H9 (cell line): Measurements from ENCODE around the gene PLA2G4E. TPM values are rescaled to one million over a fixed set of nuclear protein-coding genes. Genes with fewer than 3 reads are reported as not detected.

Experiments
- DNase-seq: peaks from one replicate; pipeline ENCODE4 v3.0.0-alpha.2; 2017
- H2AFZ ChIP-seq: one replicate; pipeline ENCODE4 v1.6.1; 2013; ENCODE audit warnings: mild to moderate bottlenecking, low read length, control low read depth, moderate library complexity
- H2AK5ac ChIP-seq: 2 replicates; pipeline ENCODE4 v1.6.1; 2013; ENCODE audit warnings: low read length, control low read depth, mixed read lengths; ENCODE audit not compliant: insufficient read length
- H2BK120ac ChIP-seq: one replicate; pipeline ENCODE4 v1.6.1; 2013; ENCODE audit warnings: low read depth, mild to moderate bottlenecking, low read length, control low read depth, inconsistent platforms; ENCODE audit not compliant: poor library complexity, severe bottlenecking
- H2BK12ac ChIP-seq: 2 replicates; pipeline ENCODE4 v1.6.1; 2013; ENCODE audit warnings: low read length, control low read depth, mixed read lengths, low read depth; ENCODE audit not compliant: insufficient read length
- H2BK15ac ChIP-seq: 2 replicates; pipeline ENCODE4 v1.6.1; 2013; ENCODE audit warnings: low read depth, low read length, control low read depth
- H2BK20ac ChIP-seq: one replicate; pipeline ENCODE4 v1.6.1; 2013; ENCODE audit warnings: low read depth, mild to moderate bottlenecking, low read length, control low read depth, inconsistent platforms; ENCODE audit not compliant: poor library complexity, severe bottlenecking
- H2BK5ac ChIP-seq: 2 replicates; pipeline ENCODE4 v1.6.1; 2013; ENCODE audit warnings: low read length, control low read depth, mixed read lengths; ENCODE audit not compliant: insufficient read length
- H3K14ac ChIP-seq: 2 replicates; pipeline ENCODE4 v1.6.1; 2013; ENCODE audit warnings: low read length, control low read depth; ENCODE audit not compliant: insufficient read depth
- H3K18ac ChIP-seq: 2 replicates; pipeline ENCODE4 v1.6.1; 2013; ENCODE audit warnings: low read depth, mild to moderate bottlenecking, mixed read lengths, low read length, control low read depth; ENCODE audit not compliant: insufficient read length
- H3K23ac ChIP-seq: 2 replicates; pipeline ENCODE4 v1.6.1; 2013; ENCODE audit warnings: low read length, control low read depth, mixed read lengths, low read depth; ENCODE audit not compliant: insufficient read length
- H3K23me2 ChIP-seq: 2 replicates; pipeline ENCODE4 v1.6.1; 2013; ENCODE audit warnings: low read depth, mild to moderate bottlenecking, mixed read lengths, low read length, control low read depth; ENCODE audit not compliant: insufficient read length, poor library complexity, severe bottlenecking
- H3K27ac ChIP-seq: 2 replicates; pipeline ENCODE4 v1.5.1; 2013; ENCODE audit warnings: low read length, control low read depth, mixed read lengths, low read depth; ENCODE audit not compliant: insufficient read length
- H3K27me3 ChIP-seq: 2 replicates; pipeline ENCODE4 v1.6.1; 2013; ENCODE audit warnings: low read length, control low read depth, inconsistent platforms; ENCODE audit not compliant: insufficient read depth
- H3K4ac ChIP-seq: 2 replicates; pipeline ENCODE4 v1.6.1; 2013; ENCODE audit warnings: low read depth, mild to moderate bottlenecking, control low read depth, inconsistent platforms, low read length, moderate library complexity
- H3K4me1 ChIP-seq: 2 replicates; pipeline ENCODE4 v1.6.1; 2013; ENCODE audit warnings: low read length, control low read depth, inconsistent platforms; ENCODE audit not compliant: insufficient read depth
- H3K4me2 ChIP-seq: 2 replicates; pipeline ENCODE4 v1.6.1; 2013; ENCODE audit warnings: low read length, control low read depth, mixed read lengths; ENCODE audit not compliant: insufficient read length, insufficient read depth
- H3K56ac ChIP-seq: 2 replicates; pipeline ENCODE4 v1.6.1; 2013; ENCODE audit warnings: low read depth, mild to moderate bottlenecking, mixed read lengths, low read length, control low read depth; ENCODE audit not compliant: insufficient read length
- H3K79me1 ChIP-seq: 2 replicates; pipeline ENCODE4 v1.6.1; 2013; ENCODE audit warnings: low read depth, mild to moderate bottlenecking, moderate library complexity, low read length, control low read depth, inconsistent platforms; ENCODE audit not compliant: insufficient read depth, poor library complexity, severe bottlenecking
- H3K79me2 ChIP-seq: 2 replicates; pipeline ENCODE4 v1.6.1; 2013; ENCODE audit warnings: low read length, control low read depth, inconsistent platforms; ENCODE audit not compliant: insufficient read depth
- H3K9ac ChIP-seq: 2 replicates; pipeline ENCODE4 v1.6.1; 2013; ENCODE audit warnings: low read length, control low read depth, mixed read lengths; ENCODE audit not compliant: insufficient read length; ENCODE audit errors: extremely low read depth
- H3K9me3 ChIP-seq: one replicate; pipeline ENCODE4 v1.6.1; 2013; ENCODE audit warnings: low read depth, low read length, inconsistent platforms; ENCODE audit not compliant: control insufficient read depth
- H3T11ph ChIP-seq: one replicate; pipeline ENCODE4 v1.6.1; 2013; ENCODE audit warnings: mild to moderate bottlenecking, low read length, control low read depth, inconsistent platforms
- H4K20me1 ChIP-seq: one replicate; pipeline ENCODE4 v1.6.1; 2013; ENCODE audit not compliant: control insufficient read depth, insufficient read length, insufficient read depth
- H4K5ac ChIP-seq: 2 replicates; pipeline ENCODE4 v1.6.1; 2013; ENCODE audit warnings: low read depth, mild to moderate bottlenecking, mixed read lengths, low read length, control low read depth; ENCODE audit not compliant: insufficient read length
- H4K8ac ChIP-seq: replicated peaks from 2 replicates; pipeline ENCODE4 v1.6.1; 2013; ENCODE audit warnings: low read length, control low read depth, mixed read lengths, low read depth; ENCODE audit not compliant: insufficient read length
- H4K91ac ChIP-seq: 2 replicates; pipeline ENCODE4 v1.6.1; 2013; ENCODE audit warnings: low read depth, mild to moderate bottlenecking, moderate library complexity, mixed read lengths, low read length, control low read depth; ENCODE audit not compliant: insufficient read length
- H3K27ac Mint-ChIP-seq, 3 experiments: 2 replicates in 2 of 3; 3 replicates in 1 of 3; pipeline ENCODE4 v1.8.0; 2020 to 2021; ENCODE audit warnings: mixed read lengths in 3 of 3, mild to moderate bottlenecking in 1 of 3, moderate library complexity in 1 of 3
- H3K27me3 Mint-ChIP-seq: 2 replicates; pipeline ENCODE4 v1.8.0; 2021; ENCODE audit warnings: low read depth, mild to moderate bottlenecking, moderate library complexity, mixed read lengths
- H3K36me3 Mint-ChIP-seq, 3 experiments: 2 replicates in 2 of 3; 3 replicates in 1 of 3; pipeline ENCODE4 v1.8.0; 2020 to 2021; ENCODE audit warnings: low read depth in 3 of 3, mixed read lengths in 3 of 3; ENCODE audit not compliant: insufficient read depth in 1 of 3
- H3K4me1 Mint-ChIP-seq, 2 experiments: 2 replicates each; pipeline ENCODE4 v1.8.0; 2020; ENCODE audit warnings: mixed read lengths in 2 of 2
- H3K4me3 Mint-ChIP-seq, 2 experiments: 2 replicates in 1 of 2; 3 replicates in 1 of 2; pipeline ENCODE4 v1.8.0; 2020 to 2021; ENCODE audit warnings: mild to moderate bottlenecking in 2 of 2, mixed read lengths in 2 of 2, moderate library complexity in 1 of 2
- H3K9me3 Mint-ChIP-seq, 2 experiments: 2 replicates in 1 of 2; 3 replicates in 1 of 2; pipeline ENCODE4 v1.8.0; 2020; ENCODE audit warnings: mild to moderate bottlenecking in 2 of 2, mixed read lengths in 2 of 2, moderate library complexity in 1 of 2
- CTCF ChIP-seq: fragments of 200-600 bp; sonication (generic); conservative IDR thresholded peaks from 3 replicates; pipeline ENCODE4 v1.8.0; 2021; ENCODE audit warnings: antibody characterized with exemption, mild to moderate bottlenecking
- WGBS: extraction: QIAGEN DNeasy Blood & Tissue Kit; methylation state at CpG from one replicate; pipeline ENCODE4 v1.1.7; 2013; ENCODE audit warnings: missing lambda C conversion rate, low lambda C conversion rate, mixed read lengths; ENCODE audit not compliant: insufficient read length; ENCODE audit errors: extremely low coverage; 5-methylcytosine and 5-hydroxymethylcytosine counted together
- total RNA-seq: library from RNA; stranded (reverse); gene quantifications from 2 replicates; pipeline ENCODE4 v1.2.1, GENCODE V29; 2021

The PLA2G4E gene
- total RNA-seq, 1 experiment from 2014 or later: not detected

- Histone ChIP-seq H3K79me1 (no peaks in the 10 kb centered on the region), H2BK20ac (no peak overlapping the region), H3T11ph (no peak overlapping the region), H3K9ac (no peak overlapping the region), H4K91ac (no peak overlapping the region), H4K20me1 (no peaks in the 10 kb centered on the region), H3K27me3 (no peaks in the 10 kb centered on the region), H4K8ac (no peak overlapping the region), H3K4me2 (no peak overlapping the region), H3K9me3 (no peaks in the 10 kb centered on the region), H2BK15ac (no peak overlapping the region), H3K79me2 (no peaks in the 10 kb centered on the region), H2BK12ac (no peak overlapping the region), H3K56ac (no peak overlapping the region), H2BK120ac (no peak overlapping the region), H2AFZ (no peak overlapping the region), H3K23ac (no peak overlapping the region), H3K4me1 (no peaks in the 10 kb centered on the region), H3K27ac (no peak overlapping the region), H3K23me2 (no peaks in the 10 kb centered on the region), H2AK5ac (no peak overlapping the region), H3K18ac (no peak overlapping the region), H3K14ac (no peak overlapping the region), H3K4ac (no peak overlapping the region), H2BK5ac (no peak overlapping the region), H4K5ac (no peak overlapping the region)
- no CpG with 5 or more reads among the region's 7 CpGs for WGBS
- Mint-ChIP-seq H3K4me1 (peaks cover 5 to 9% of the 10 kb centered on the region in 2 experiments), H3K36me3 (no peaks in the 10 kb centered on the region), H3K4me3 (no peak overlapping the region), H3K27me3 (peaks cover 1% of the 10 kb centered on the region), H3K27ac (no peak overlapping the region), H3K9me3 (no peaks in the 10 kb centered on the region)
- no peak for TF ChIP-seq CTCF
- no peak for DNase-seq
These were observed 44.6 kb upstream of the PLA2G4E start for GRCh38 chr15:42065468-42065867.
